ENCODE data around the gene FBLIM1.
"Not testable (repeated sequence)": the region's sequence is repeated elsewhere in the genome, so short reads cannot be mapped to it uniquely, and the experiment has no call there.

Gene FBLIM1

GRCh38 chr1:15767941-15768340, 9.3 kb downstream of the FBLIM1 start:
- no peak for DNase-seq (ENCODE audit: low read depth in 2 of 2)

DNA sequence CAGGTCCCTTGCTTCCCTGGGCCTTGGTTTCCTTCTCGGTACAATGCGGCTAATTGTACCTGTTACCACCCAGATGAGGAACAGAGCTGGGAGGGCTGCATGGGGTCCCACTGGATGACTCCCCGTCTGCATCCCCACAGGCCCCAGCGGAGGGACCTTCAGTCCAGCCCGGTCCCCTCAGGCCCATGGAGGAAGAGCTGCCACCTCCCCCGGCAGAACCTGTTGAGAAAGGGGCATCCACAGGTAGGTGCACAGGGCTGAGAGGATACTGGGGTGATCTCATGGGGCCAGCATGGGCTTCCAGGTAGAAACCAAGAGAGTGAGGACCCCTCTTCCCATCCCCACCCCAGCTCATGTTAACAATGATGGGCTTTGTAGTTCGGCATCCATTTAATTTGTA, 9.8 kb downstream of the FBLIM1 start:
- no peak for DNase-seq (ENCODE audit: low read depth in 2 of 2)

DNA sequence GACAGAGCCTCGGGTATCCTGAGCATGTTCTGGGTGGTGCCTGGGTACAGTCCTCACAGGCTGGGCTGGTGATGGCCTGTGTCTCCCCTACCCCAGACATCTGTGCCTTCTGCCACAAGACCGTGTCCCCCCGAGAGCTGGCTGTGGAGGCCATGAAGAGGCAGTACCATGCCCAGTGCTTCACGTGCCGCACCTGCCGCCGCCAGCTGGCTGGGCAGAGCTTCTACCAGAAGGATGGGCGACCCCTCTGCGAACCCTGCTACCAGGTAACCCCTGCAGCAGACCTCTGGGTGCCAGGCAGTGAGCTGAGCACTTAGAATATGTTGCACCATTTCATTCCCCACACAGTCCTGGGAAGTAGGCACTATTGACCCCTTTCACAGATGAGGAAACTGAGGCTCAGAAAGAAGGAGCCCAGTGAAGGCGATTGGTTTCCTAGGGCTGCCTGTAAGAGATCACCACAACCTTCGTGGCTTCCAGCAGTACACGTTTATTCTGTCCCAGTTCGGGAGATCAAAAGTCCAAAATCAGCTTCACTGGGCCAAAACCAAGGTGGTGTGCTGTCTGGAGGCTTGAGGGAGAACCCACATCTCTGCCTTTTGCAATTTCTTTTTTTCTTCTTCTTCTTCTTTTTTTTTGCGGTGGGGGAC, 11.8 kb downstream of the FBLIM1 start:
- no peak for DNase-seq (ENCODE audit: low read depth in 2 of 2)

GRCh38 chr1:15771836-15772515, 13.4 kb downstream of the FBLIM1 start:
- DNase-seq (ENCODE audit: low read depth in 2 of 2) = no peak

- no peak for DNase-seq (ENCODE audit: low read depth in 2 of 2)
These were observed 17.1 kb downstream of the FBLIM1 start for GRCh38 chr1:15775706-15776105.

DNA sequence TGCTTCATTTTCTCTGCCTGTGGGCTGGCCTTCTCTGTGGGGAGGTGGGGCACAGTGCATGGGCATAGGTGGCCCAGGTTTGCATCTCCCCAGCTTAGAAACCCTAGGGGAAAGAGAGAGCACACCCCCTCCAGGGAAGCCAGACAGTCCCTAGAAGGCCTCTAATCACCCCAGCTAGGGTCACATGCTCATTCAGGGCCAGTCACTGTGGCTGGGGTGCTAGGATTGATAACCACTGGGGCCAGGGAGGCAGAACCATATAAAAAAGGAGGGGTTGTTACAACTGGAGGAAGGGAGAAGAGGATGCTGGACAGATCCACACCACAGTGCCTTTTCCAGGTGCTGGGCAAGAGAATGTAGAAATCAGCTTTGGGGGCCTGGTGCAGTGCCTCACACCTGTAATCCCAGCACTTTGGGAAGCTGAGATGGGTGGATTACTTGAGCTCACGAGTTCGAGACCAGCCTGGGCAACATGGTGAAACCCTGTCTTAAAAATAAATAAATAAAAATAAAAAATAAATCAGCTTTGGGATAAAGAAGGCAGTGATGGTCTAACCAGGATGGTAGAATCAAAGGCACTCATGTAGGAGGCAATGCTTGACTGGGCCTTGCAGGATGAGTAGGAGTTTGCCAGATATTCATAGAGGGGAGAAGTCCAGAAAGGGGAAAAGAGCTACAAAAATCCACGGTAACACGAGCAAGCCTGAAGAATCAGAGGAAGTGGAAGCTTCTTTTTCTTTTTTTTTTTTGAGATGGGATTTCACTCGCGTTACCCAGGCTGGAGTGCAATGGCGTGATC, 19.5 kb downstream of the FBLIM1 start:
- no peak for DNase-seq (ENCODE audit: low read depth in 2 of 2)

DNA sequence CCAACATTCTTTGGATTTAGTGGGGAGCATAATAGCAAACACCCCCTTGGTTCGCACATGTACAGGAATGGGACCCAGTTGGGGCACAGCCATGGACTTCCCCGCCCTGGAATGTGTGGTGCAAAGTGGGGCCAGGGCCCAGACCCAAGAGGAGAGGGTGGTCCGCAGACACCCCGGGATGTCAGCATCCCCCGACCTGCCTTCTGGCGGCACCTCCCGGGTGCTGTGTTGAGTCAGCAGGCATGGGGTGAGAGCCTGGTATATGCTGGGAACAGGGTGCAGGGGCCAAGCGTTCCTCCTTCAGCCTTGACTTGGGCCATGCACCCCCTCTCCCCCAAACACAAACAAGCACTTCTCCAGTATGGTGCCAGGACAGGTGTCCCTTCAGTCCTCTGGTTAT, 27.1 kb downstream of the FBLIM1 start:
- DNase-seq (ENCODE audit: low read depth in 2 of 2) = no peak

GRCh38 chr1:15786581-15786980, 28.0 kb downstream of the FBLIM1 start:
- DNase-seq (ENCODE audit: low read depth in 2 of 2) = no peak

DNA sequence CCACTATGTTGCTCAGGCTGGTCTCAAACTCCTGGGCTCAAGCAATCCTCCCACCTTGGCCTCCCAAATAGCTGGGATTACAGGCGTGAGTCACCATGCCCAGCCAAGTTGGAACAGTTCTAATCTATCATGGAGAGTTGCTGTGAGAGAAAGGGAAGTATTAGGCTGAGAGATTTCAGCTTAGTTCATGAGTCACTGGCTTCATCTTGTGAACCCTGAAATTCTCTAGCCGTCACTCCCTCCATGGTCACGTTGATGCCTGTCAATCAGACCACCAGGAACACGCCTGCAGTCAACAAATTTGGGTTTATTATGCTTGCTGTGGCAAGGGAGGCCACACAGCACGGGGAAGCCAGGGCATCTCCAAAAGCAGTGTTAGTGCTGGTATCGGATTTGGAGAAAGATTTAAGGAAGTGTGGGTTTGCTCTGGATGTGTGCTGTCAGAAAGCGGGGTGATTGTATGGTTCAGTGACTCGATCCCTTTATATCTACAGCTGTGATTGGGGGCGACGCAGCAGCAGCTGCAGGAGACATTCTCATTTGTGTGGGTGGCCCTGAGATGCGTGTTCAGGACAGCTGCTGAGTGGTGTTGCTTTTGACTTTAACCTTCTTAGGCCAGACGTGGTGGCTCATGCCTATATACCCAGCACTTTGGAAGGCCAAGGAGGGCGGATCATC, 30.2 kb downstream of the FBLIM1 start:
- DNase-seq (ENCODE audit: low read depth in 2 of 2) = no peak

GRCh38 chr1:15796086-15796462, 37.5 kb downstream of the FBLIM1 start:
- DNase-seq (ENCODE audit: low read depth in 2 of 2) = no peak

- DNase-seq (ENCODE audit: low read depth in 2 of 2) = no peak
These were observed 39.2 kb downstream of the FBLIM1 start for GRCh38 chr1:15797614-15798390.

DNA sequence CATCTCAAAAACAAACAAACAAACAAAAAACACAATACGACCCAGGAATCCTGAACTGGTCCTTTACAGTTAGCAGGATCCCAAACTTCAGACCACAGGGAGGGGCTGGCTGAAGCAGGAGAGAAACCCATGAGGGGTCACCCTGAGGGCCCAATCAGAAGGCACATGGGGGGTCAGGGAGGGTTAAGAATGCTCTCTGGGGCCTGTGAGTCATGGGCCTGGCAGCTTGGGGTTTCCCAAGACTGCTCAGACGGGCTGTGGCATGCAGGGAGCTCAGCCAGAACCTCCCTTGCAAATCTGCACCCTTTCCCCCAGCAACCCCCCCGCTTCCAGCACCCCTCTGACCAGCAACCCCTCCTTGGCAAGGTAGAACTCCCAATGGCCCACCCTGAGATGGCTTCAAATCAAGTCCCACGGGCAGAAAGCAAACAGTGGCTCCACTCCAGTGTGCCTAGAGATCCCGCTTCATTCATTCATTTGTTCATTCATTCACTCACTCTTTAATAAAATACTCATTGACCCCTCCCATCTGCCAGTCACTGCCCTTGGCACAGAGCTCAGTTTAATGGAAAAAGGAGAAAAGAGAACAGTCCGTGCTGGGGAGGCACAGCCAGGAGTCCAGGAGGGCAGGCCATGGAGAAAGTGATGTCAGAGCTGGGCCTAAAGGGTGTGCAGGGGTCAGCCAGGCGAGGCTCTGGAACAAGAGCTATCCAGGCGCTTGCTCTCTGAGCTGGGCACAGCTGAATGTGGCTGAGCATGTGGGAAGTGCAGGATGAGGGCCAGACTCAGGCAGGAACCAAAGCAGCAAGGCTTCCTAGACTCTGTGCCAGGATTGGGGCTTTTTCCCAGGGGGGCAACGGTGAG, 40.6 kb downstream of the FBLIM1 start:
- DNase-seq (ENCODE audit: low read depth in 2 of 2) = no peak

DNA sequence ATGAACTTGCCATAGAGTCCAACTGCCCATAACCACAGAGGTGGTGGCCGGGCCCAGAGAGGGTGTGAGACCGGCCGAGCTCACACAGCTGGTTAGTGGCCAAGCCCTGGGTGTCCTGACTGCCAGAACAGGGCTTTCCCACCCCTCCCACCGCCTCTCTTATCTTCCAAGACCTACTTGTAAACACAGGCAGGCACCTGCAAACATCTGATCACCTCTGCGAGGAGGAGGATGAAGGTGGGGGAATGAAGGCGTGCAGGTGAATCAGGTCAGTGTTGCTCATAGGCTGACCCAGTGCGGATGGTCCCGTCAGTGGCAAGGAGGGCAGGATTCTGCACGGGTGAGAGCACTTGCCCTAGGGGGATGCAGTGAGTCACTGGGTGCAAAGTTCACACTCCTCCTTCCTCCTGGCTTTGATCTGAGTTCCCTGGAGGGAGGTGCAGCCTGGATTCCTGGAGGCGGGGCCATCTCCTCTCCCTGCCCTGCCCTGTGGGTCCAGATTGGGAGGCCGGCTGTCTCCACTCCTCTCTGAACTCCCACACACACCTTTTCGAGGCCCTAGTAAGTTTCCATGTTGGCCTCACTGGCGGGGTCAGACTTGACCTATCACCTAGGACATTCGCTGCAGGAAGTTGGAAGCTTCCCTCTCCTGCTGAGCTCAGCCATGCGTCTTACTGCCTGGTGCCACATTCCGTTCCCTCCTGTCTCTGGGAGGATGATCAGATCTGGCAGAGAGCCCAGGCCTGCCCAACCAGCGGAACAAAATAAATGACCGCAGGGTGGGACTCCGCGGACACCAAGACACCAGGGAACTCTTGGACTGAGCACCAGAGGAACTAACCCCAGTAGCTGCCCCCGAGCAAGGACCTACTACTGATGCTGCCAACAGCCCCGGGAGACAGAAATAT, 41.6 kb downstream of the FBLIM1 start:
- no peak for DNase-seq (ENCODE audit: low read depth in 2 of 2)

GRCh38 chr1:15802234-15802965, 43.8 kb downstream of the FBLIM1 start:
- no peak for DNase-seq (ENCODE audit: low read depth in 2 of 2)

GRCh38 chr1:15803380-15803779, 44.8 kb downstream of the FBLIM1 start:
- DNase-seq (ENCODE audit: low read depth in 2 of 2) = no peak

DNA sequence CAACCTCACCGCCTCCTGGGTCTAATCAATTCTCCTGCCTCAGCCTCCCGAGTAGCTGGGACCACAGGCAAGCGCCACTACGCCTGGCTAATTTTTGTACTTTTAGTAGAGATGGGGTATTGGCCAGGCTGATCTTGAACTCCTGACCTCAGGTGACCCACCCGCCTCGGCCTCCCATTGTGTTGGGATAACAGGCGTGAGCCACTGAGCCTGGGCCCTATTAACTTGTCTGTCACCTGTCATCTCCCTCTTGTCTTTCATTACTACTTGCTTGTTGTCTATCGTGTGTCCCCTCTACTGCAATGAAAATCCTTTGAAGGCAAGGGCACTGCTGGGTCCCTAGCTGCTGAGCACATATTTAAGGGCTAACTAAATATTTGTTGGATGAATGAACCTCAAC, 45.5 kb downstream of the FBLIM1 start:
- DNase-seq (ENCODE audit: low read depth in 2 of 2) = no peak

DNA sequence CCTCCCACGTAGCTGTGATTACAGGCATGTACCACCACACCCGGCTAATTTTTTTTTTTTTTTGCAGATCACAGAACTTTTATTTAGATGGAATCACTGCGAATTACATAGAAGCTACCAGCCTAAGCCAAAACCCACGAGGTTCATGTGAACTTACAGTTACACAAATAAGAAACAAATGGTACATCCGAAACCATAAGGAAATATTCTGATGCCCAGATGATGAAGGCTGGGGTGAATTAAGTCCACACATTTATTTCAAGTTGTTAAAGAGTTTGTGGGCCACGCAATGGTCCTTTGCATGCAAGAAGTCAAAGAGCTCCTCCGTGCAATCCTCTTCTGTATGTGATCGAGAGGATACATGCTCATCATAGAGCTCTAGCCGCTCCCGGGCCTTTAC, 48.5 kb downstream of the FBLIM1 start:
- no peak for DNase-seq (ENCODE audit: low read depth in 2 of 2)

DNA sequence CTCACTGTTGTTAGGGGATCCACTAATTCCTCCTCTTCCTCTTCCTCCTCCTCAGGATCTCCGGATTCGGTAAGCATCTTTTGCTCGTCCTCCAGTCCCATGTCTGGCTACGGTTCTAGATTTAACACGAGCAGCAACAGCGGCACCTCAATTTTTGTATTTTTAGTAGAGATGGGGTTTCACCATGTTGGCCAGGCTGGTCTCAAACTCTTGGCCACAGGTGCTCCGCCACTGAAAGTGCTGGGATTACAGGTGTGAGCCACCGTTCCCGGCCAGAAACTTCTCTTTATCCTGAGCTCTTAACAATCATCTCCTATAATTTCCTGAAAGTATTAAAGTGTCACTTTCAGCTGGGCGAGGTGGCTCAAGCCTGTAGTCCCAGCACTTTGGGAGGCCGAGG, 49.0 kb downstream of the FBLIM1 start, which contains the start of gene UQCRHL:
TSS of gene UQCRHL (minus strand) at position 101 of the 400 bp plus-strand sequence. CDS start at position 101, 0 bp downstream.
- not testable (repeated sequence) for DNase-seq (ENCODE audit: low read depth in 2 of 2)

DNA sequence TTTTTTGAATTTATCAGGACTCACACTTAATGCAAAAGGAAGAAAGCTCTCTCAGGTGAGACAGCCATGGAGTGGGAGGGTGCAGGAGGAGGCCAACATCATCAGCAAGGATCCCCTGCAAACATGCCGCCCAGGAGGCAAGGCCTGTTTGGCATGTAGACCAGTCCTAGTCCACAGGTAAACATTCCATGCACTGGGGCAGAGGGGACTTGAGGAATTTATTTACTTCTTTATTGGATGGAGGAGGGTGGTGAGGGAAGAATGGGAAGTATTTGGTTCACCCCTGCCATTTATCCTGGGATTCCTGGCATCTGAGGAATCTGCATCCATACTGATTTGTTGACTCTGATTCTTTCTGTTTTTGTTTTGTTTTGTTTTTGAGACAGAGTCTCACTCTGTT, 50.4 kb downstream of the FBLIM1 start:
- no peak for DNase-seq (ENCODE audit: low read depth in 2 of 2)

Measured in stimulated activated CD4-positive, alpha-beta T cell treated with anti-CD3 and anti-CD28 coated beads, Interleukin-1b, Interleukin-23, amount 100 ng/mL, for 4 hours (primary cell).